ENCODE results near the gene KIF21A. TPM values are rescaled to one million over a fixed set of nuclear protein-coding genes. Genes with fewer than 3 reads are reported as not detected.

The KIF21A gene
- total and polyA plus RNA-seq, 2 donors (not counting 1 experiment from before 2014, with no cell fraction given), result 2.5 to 5.9 TPM

DNA sequence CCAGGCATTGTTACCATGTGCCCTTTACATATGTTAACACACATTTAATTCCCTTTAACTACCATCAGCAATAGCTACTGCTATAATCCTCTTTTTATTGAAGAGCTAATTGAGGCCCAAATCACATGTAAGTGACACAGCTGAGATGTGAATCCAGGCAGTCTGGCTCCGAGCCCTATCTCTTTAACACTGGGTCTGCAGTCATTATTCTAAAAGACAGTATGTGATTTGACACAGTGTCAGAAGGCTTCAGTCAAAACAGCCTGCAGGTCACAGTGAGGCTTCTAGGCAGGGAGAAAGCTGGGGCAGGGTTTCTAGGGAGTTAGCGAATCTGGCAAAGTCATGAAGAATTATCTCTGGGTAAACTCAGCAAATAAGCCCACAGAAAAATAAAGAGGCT is 148.2 kb downstream of the KIF21A start:
- no peaks in the 10 kb centered on the region for H3K27me3 ChIP-seq (ENCODE audit: control insufficient read depth, insufficient read depth, low read length)
- no peak for DNase-seq (ENCODE audit: low read depth in 2 of 2)
- no peak overlapping the region for H3K27ac ChIP-seq (ENCODE audit: insufficient read depth, low read length)
- H4K20me1 ChIP-seq (ENCODE audit: control insufficient read depth, extremely low read depth, insufficient read depth, low read length), result no peaks in the 10 kb centered on the region
- H3K79me2 ChIP-seq (ENCODE audit: control insufficient read depth, insufficient read depth, low read length), result no peaks in the 10 kb centered on the region
- no peaks in the 10 kb centered on the region for H3K9me3 ChIP-seq (ENCODE audit: control insufficient read depth, insufficient read depth, low read depth, low read length)
- TF ChIP-seq CTCF (conservative IDR thresholded peaks at IDR 0.05 in 1 of 2, IDR thresholded peaks at IDR 0.05 in 1 of 2; ENCODE audit: low read depth in 1 of 2, low read length in 2 of 2) (no peak), EZH2 (IDR thresholded peaks at IDR 0.05; ENCODE audit: low read length, missing control alignments) (no peak)
- H3K36me3 ChIP-seq (ENCODE audit: control insufficient read depth, insufficient read depth, low read length), result no peaks in the 10 kb centered on the region
- no peak overlapping the region for H3K4me3 ChIP-seq (replicated peaks in 1 of 4; ENCODE audit: control extremely low read depth in 1 of 4, insufficient read depth in 1 of 4, low read depth in 3 of 4, low read length in 4 of 4)
- H3K4me2 ChIP-seq (ENCODE audit: extremely low read depth, insufficient read depth, low read length), result no peak overlapping the region
- H2AFZ ChIP-seq (ENCODE audit: low read length), result no peak overlapping the region
- no peak overlapping the region for H3K9ac ChIP-seq (ENCODE audit: insufficient read depth, low read length)
- no peaks in the 10 kb centered on the region for H3K4me1 ChIP-seq (ENCODE audit: control insufficient read depth, extremely low read depth, insufficient read depth, low read length)

DNA sequence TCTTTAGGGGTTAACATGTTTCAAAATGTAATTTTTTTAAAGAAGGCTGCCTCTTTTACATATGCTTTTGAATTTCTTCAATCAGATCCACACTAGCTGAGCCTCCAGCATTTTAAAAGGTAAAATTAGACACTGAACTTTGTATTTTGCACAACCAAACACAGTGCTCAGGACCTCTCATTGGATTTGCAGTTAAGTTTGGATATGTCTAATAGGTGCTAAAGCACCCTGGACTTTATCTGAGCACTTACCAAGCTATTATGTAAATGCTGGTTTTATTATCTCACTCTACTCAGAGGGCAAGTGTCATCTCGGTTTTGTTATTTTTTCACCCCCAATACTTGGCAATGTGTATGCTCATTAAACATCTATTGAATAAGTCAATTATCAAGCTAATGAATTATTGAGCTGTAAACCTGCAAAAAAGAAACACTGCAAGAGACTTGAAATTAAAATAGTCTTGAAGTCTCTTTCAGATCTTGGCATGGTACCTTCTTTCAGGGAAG is 150.7 kb downstream of the KIF21A start:
- no peaks in the 10 kb centered on the region for H4K20me1 ChIP-seq (ENCODE audit: control insufficient read depth, extremely low read depth, insufficient read depth, low read length)
- H3K27me3 ChIP-seq (ENCODE audit: control insufficient read depth, insufficient read depth, low read length), result no peaks in the 10 kb centered on the region
- H2AFZ ChIP-seq (ENCODE audit: low read length), result no peak overlapping the region
- no peaks in the 10 kb centered on the region for H3K4me1 ChIP-seq (ENCODE audit: control insufficient read depth, extremely low read depth, insufficient read depth, low read length)
- H3K9me3 ChIP-seq (ENCODE audit: control insufficient read depth, insufficient read depth, low read depth, low read length), result no peaks in the 10 kb centered on the region
- TF ChIP-seq EZH2 (IDR thresholded peaks at IDR 0.05; ENCODE audit: low read length, missing control alignments) (no peak), CTCF (conservative IDR thresholded peaks at IDR 0.05 in 1 of 2, IDR thresholded peaks at IDR 0.05 in 1 of 2; ENCODE audit: low read depth in 1 of 2, low read length in 2 of 2) (no peak)
- no peak overlapping the region for H3K9ac ChIP-seq (ENCODE audit: insufficient read depth, low read length)
- DNase-seq (ENCODE audit: low read depth in 2 of 2), result no peak
- no peak overlapping the region for H3K4me3 ChIP-seq (replicated peaks in 1 of 4; ENCODE audit: control extremely low read depth in 1 of 4, insufficient read depth in 1 of 4, low read depth in 3 of 4, low read length in 4 of 4)
- H3K36me3 ChIP-seq (ENCODE audit: control insufficient read depth, insufficient read depth, low read length), result no peaks in the 10 kb centered on the region
- H3K27ac ChIP-seq (ENCODE audit: insufficient read depth, low read length), result no peak overlapping the region
- no peak overlapping the region for H3K4me2 ChIP-seq (ENCODE audit: extremely low read depth, insufficient read depth, low read length)
- no peaks in the 10 kb centered on the region for H3K79me2 ChIP-seq (ENCODE audit: control insufficient read depth, insufficient read depth, low read length)

- Histone ChIP-seq H3K36me3 (ENCODE audit: control insufficient read depth, insufficient read depth, low read length) (no peaks in the 10 kb centered on the region), H3K9me3 (ENCODE audit: control insufficient read depth, insufficient read depth, low read depth, low read length) (no peaks in the 10 kb centered on the region), H3K4me1 (ENCODE audit: control insufficient read depth, extremely low read depth, insufficient read depth, low read length) (no peaks in the 10 kb centered on the region), H3K79me2 (ENCODE audit: control insufficient read depth, insufficient read depth, low read length) (no peaks in the 10 kb centered on the region), H3K27me3 (ENCODE audit: control insufficient read depth, insufficient read depth, low read length) (no peaks in the 10 kb centered on the region), H3K4me2 (ENCODE audit: extremely low read depth, insufficient read depth, low read length) (no peak overlapping the region), H3K9ac (ENCODE audit: insufficient read depth, low read length) (no peak overlapping the region), H3K4me3 (replicated peaks in 1 of 4; ENCODE audit: control extremely low read depth in 1 of 4, insufficient read depth in 1 of 4, low read depth in 3 of 4, low read length in 4 of 4) (no peak overlapping the region), H2AFZ (ENCODE audit: low read length) (no peak overlapping the region), H3K27ac (ENCODE audit: insufficient read depth, low read length) (no peak overlapping the region), H4K20me1 (ENCODE audit: control insufficient read depth, extremely low read depth, insufficient read depth, low read length) (no peaks in the 10 kb centered on the region)
- no peak for DNase-seq (ENCODE audit: low read depth in 2 of 2)
- TF ChIP-seq EZH2 (IDR thresholded peaks at IDR 0.05; ENCODE audit: low read length, missing control alignments) (no peak), CTCF (conservative IDR thresholded peaks at IDR 0.05 in 1 of 2, IDR thresholded peaks at IDR 0.05 in 1 of 2; ENCODE audit: low read depth in 1 of 2, low read length in 2 of 2) (no peak)
These were observed 155.1 kb downstream of the KIF21A start for GRCh38 chr12:39287817-39288216.
